Gastroesophageal sphincter (tissue), 4 donors: ENCODE measurements around the gene VPS33B. TPM values are rescaled to one million over a fixed set of nuclear protein-coding genes. Genes with fewer than 3 reads are reported as not detected.
A peak's percentile ranks its signal among the peaks of the same experiment; 100 is the strongest.

Experiments used
- ATAC-seq: fragments of 150-250 bp; one replicate; pipeline ENCODE4 v1.9.1; 2016; ENCODE audit warnings: mild to moderate bottlenecking, moderate library complexity
- H3K27ac ChIP-seq, 4 donors: fragments of 200-600 bp; sonication (generic) in 3 of 4; 1 replicate in 3 of 4; 2 replicates in 1 of 4; pipeline ENCODE4 v1.5.1; 2016 to 2019
- H3K27me3 ChIP-seq: fragments of 200-600 bp; sonication (generic); one replicate; pipeline ENCODE4 v1.5.1; 2019
- H3K36me3 ChIP-seq, 2 donors: fragments of 200-600 bp; sonication (generic); one replicate each; pipeline ENCODE4 v1.5.1; 2019; ENCODE audit warnings: control low read depth in 1 of 2
- H3K4me1 ChIP-seq, 3 donors: fragments of 200-600 bp; sonication (generic); 1 replicate in 2 of 3; 2 replicates in 1 of 3; pipeline ENCODE4 v1.5.1; 2016 to 2019; ENCODE audit warnings: control low read depth in 2 of 3
- H3K4me3 ChIP-seq, 2 donors: fragments of 200-600 bp; sonication (generic); one replicate each; pipeline ENCODE4 v1.5.1; 2019; ENCODE audit warnings: mild to moderate bottlenecking in 1 of 2, moderate library complexity in 1 of 2
- H3K9me3 ChIP-seq, 3 donors: fragments of 200-600 bp; sonication (generic); one replicate each; pipeline ENCODE4 v1.5.1; 2017 to 2019; ENCODE audit warnings: control low read depth in 2 of 3
- EP300 ChIP-seq: sonication (generic); formaldehyde crosslinking; IDR thresholded peaks from one replicate; pipeline ENCODE4 v1.6.1; 2017; ENCODE audit warnings: antibody characterized with exemption, mild to moderate bottlenecking
- POLR2A ChIP-seq, 2 donors: fragments of 450-650 bp; IDR thresholded peaks; one replicate each; pipeline ENCODE4 v1.6.1; 2017; ENCODE audit warnings: antibody characterized with exemption in 2 of 2, mild to moderate bottlenecking in 2 of 2, moderate library complexity in 1 of 2
- POLR2AphosphoS5 ChIP-seq: sonication (generic); formaldehyde crosslinking; IDR thresholded peaks from one replicate; pipeline ENCODE4 v1.6.1; 2017; ENCODE audit warnings: antibody characterized with exemption
- WGBS, 2 donors: methylation state at CpG; one replicate each; pipeline ENCODE4 v1.1.5; 2018; ENCODE audit warnings: low coverage in 1 of 2; 5-methylcytosine and 5-hydroxymethylcytosine counted together
- total RNA-seq, 4 donors: library from RNA; depleted of rRNA; stranded (reverse); fragments of >200 nt; gene quantifications; one replicate each; pipeline ENCODE4 v1.1.0, GENCODE V29; 2016
- TF ChIP-seq, protein P1 (sequence below), 4 experiments: fragments of 200-600 bp in 2 of 4; fragments of 450-650 bp in 2 of 4; sonication (generic) in 1 of 4; IDR thresholded peaks; one replicate each; pipeline ENCODE4 v1.5.1; 2017 to 2019; ENCODE audit warnings: antibody characterized with exemption in 4 of 4, mild to moderate bottlenecking in 2 of 4, moderate library complexity in 2 of 4

The VPS33B gene
- total RNA-seq, 4 donors from 2014 or later, result 7.8 to 12.8 (median 10.1) TPM

GRCh38 chr15:91054816-91055215 lies 32.4 kb upstream of the VPS33B start:
- ATAC-seq, result no peak
- TF ChIP-seq EP300 (no peak), POLR2A (IDR thresholded peaks at IDR 0.05) (no peak), POLR2AphosphoS5 (no peak)
- TF ChIP-seq, protein P1, sequence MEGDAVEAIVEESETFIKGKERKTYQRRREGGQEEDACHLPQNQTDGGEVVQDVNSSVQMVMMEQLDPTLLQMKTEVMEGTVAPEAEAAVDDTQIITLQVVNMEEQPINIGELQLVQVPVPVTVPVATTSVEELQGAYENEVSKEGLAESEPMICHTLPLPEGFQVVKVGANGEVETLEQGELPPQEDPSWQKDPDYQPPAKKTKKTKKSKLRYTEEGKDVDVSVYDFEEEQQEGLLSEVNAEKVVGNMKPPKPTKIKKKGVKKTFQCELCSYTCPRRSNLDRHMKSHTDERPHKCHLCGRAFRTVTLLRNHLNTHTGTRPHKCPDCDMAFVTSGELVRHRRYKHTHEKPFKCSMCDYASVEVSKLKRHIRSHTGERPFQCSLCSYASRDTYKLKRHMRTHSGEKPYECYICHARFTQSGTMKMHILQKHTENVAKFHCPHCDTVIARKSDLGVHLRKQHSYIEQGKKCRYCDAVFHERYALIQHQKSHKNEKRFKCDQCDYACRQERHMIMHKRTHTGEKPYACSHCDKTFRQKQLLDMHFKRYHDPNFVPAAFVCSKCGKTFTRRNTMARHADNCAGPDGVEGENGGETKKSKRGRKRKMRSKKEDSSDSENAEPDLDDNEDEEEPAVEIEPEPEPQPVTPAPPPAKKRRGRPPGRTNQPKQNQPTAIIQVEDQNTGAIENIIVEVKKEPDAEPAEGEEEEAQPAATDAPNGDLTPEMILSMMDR (IDR thresholded peaks at IDR 0.05), result no peak
- Histone ChIP-seq H3K27ac (no peak overlapping the region), H3K36me3 (no peaks in the 10 kb centered on the region), H3K9me3 (no peaks in the 10 kb centered on the region), H3K4me1 (peaks cover 0 to 9% (median 0%) of the 10 kb centered on the region in 3 donors), H3K4me3 (no peak overlapping the region), H3K27me3 (peaks cover 68% of the 10 kb centered on the region)
- 9 to 11% methylated on average over 2 of the region's 2 CpGs for WGBS, 2 donors

- TF ChIP-seq POLR2AphosphoS5, result no peak
- TF ChIP-seq POLR2A (IDR thresholded peaks at IDR 0.05), result no peak
- no peak for TF ChIP-seq EP300
- TF ChIP-seq, protein P1 (IDR thresholded peaks at IDR 0.05), result no peak
- Histone ChIP-seq H3K36me3 (no peaks in the 10 kb centered on the region), H3K4me1 (peaks cover 0 to 13% (median 0%) of the 10 kb centered on the region in 3 donors), H3K4me3 (no peak overlapping the region), H3K9me3 (no peaks in the 10 kb centered on the region), H3K27me3 (peaks cover 34% of the 10 kb centered on the region), H3K27ac (no peak overlapping the region)
- ATAC-seq, result no peak
- WGBS, 2 donors, result 75 to 88% methylated on average over 7 to 8 of the region's 8 CpGs
These were observed 28.9 kb upstream of the VPS33B start for GRCh38 chr15:91051248-91051647.

DNA sequence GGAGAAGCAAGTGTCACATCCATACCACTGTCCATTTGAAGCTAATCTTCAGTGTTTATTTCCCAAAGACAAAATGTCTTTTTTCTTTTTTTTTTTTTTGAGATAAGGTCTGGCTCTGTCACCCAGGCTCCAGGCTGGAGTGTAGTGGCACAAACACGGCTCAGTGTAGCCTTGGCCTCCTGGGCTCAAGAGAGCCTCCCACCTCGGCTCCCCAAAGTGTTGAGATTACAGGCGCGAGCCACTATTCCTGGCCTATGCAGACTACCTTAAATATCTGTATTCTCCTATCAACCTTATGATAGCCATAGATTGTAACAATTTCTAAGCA lies 27.7 kb upstream of the VPS33B start:
- H3K27me3 ChIP-seq, result peaks cover 27% of the 10 kb centered on the region
- WGBS, 2 donors, result 43% methylated on average over 4 of the region's 4 CpGs; no CpG with 5 or more reads in 1 of the 2 donors
- H3K4me3 ChIP-seq, result no peak overlapping the region
- H3K4me1 ChIP-seq, result peaks cover 0 to 9% (median 0%) of the 10 kb centered on the region in 3 donors
- H3K27ac ChIP-seq, result no peak overlapping the region
- TF ChIP-seq EP300 (no peak), POLR2A (IDR thresholded peaks at IDR 0.05) (no peak), POLR2AphosphoS5 (no peak)
- TF ChIP-seq, protein P1 (IDR thresholded peaks at IDR 0.05), result no peak
- no peaks in the 10 kb centered on the region for H3K36me3 ChIP-seq
- no peak for ATAC-seq
- H3K9me3 ChIP-seq, result no peaks in the 10 kb centered on the region

- 21 to 40% methylated on average over 7 to 12 of the region's 12 CpGs for WGBS, 2 donors
- peak; percentile 58 for ATAC-seq
These were observed 27.2 kb upstream of the VPS33B start for GRCh38 chr15:91049378-91050127.

More at GRCh38 chr15:91049378-91050127, 27.2 kb upstream of the VPS33B start:
- Histone ChIP-seq H3K4me3 (no peak overlapping the region), H3K9me3 (no peaks in the 10 kb centered on the region), H3K36me3 (no peaks in the 10 kb centered on the region), H3K4me1 (peaks cover 0 to 9% (median 0%) of the 10 kb centered on the region in 3 donors), H3K27ac (no peak overlapping the region), H3K27me3 (peaks cover 27% of the 10 kb centered on the region)
- no peak for TF ChIP-seq POLR2A (IDR thresholded peaks at IDR 0.05)
- no peak for TF ChIP-seq EP300
- TF ChIP-seq POLR2AphosphoS5, result no peak
- TF ChIP-seq, protein P1 (IDR thresholded peaks at IDR 0.05), result peak; percentile 44 to 73 (median 62)
